ENCODE data around the gene TPPP2.

DNA sequence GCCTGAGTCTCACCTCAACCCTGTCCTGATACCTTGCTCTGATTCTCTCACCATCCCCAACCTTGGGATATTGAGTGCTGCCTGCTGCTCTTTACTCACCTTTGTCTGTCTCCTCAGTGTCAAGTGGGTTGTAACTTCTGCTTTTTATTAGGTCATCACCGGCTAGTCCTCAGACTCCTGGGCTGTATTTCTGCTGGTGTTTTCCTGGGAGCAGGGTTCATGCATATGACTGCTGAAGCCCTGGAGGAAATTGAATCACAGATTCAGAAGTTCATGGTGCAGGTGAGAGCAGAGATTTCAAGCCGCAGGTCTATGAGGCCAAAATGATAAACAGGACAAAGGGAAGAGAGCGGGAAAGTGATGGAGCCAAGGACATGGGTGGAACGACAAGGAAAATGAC, 30.4 kb upstream of the TPPP2 start:
- TF ChIP-seq, protein P1, sequence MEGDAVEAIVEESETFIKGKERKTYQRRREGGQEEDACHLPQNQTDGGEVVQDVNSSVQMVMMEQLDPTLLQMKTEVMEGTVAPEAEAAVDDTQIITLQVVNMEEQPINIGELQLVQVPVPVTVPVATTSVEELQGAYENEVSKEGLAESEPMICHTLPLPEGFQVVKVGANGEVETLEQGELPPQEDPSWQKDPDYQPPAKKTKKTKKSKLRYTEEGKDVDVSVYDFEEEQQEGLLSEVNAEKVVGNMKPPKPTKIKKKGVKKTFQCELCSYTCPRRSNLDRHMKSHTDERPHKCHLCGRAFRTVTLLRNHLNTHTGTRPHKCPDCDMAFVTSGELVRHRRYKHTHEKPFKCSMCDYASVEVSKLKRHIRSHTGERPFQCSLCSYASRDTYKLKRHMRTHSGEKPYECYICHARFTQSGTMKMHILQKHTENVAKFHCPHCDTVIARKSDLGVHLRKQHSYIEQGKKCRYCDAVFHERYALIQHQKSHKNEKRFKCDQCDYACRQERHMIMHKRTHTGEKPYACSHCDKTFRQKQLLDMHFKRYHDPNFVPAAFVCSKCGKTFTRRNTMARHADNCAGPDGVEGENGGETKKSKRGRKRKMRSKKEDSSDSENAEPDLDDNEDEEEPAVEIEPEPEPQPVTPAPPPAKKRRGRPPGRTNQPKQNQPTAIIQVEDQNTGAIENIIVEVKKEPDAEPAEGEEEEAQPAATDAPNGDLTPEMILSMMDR (conservative IDR thresholded peaks at IDR 0.05; ENCODE audit: low read length), result no peak
- no peak for TF ChIP-seq EZH2phosphoT487 (IDR thresholded peaks at IDR 0.05; ENCODE audit: borderline replicate concordance)
